Measurements from ENCODE around the gene EBPL. TPM values are rescaled to one million over a fixed set of nuclear protein-coding genes. Genes with fewer than 3 reads are reported as not detected.
A peak's percentile ranks its signal among the peaks of the same experiment; 100 is the strongest.

Gene EBPL
- total and polyA plus RNA-seq, 2 of the 4 experiments (the other 2 are of a cell fraction) = 57.9 to 65.3 TPM

GRCh38 chr13:49651570-49652354 is 39.5 kb downstream of the EBPL start:
- peaks cover 22% of the 10 kb centered on the region for H3K9me1 ChIP-seq (ENCODE audit: insufficient read depth, low read length)
- in situ Hi-C loops (cut with MboI; ENCODE audit: low sequenced_read_pairs) (loop anchor here (25.0 kb wide), 2 partner anchors 1261 to 1411 kb away; partner anchors contain the start of gene RNASEH2B), intact Hi-C loops (cut with micrococcal nuclease) (no loop called here), dilution Hi-C loops (cut with HindIII; ENCODE audit: low sequenced_read_pairs, unreplicated experiment) (no loop called here)
- H2AK9ac ChIP-seq (replicated peaks; ENCODE audit: low read depth, low read length, poor library complexity) = no peak overlapping the region
- ChIA-PET CTCF (no interaction called here), POLR2A (ENCODE audit: unreplicated experiment) (no interaction called here)
- H3K9me3 ChIP-seq (ENCODE audit: control insufficient read depth, insufficient read depth, low read length) = no peaks in the 10 kb centered on the region
- H2BK5ac ChIP-seq (ENCODE audit: low read depth, low read length, poor library complexity, severe bottlenecking) = no peak overlapping the region
- no peak overlapping the region for H2AFZ ChIP-seq (replicated peaks; ENCODE audit: low read length, poor library complexity)
- no peak overlapping the region for H3K14ac ChIP-seq (replicated peaks; ENCODE audit: low read depth, low read length)
- H4K5ac ChIP-seq (ENCODE audit: low read depth, low read length) = no peak overlapping the region
- H3K27ac ChIP-seq (ENCODE audit: insufficient read depth, low read length) = no peak overlapping the region
- H4K91ac ChIP-seq (ENCODE audit: insufficient read depth, low read depth, low read length) = no peak overlapping the region; the same call in 1 of the 2 replicates
- H3K79me1 ChIP-seq (ENCODE audit: low read depth in 1 of 2, low read length in 2 of 2) = no peaks in the 10 kb centered on the region
- H3K36me3 ChIP-seq (ENCODE audit: control insufficient read depth, insufficient read depth, low read length) = no peaks in the 10 kb centered on the region
- TF ChIP-seq CTCF (conservative IDR thresholded peaks at IDR 0.05; ENCODE audit: low read depth, low read length) (no peak), USF2 (IDR thresholded peaks at IDR 0.05; ENCODE audit: low read depth, low read length) (no peak), SMC3 (IDR thresholded peaks at IDR 0.05; ENCODE audit: low read depth, low read length) (no peak), MAZ (IDR thresholded peaks at IDR 0.05; ENCODE audit: borderline replicate concordance, low read depth, low read length) (no peak), ELK1 (IDR thresholded peaks at IDR 0.05; ENCODE audit: borderline replicate concordance, low read depth, low read length) (no peak), FOS (IDR thresholded peaks at IDR 0.05; ENCODE audit: low read depth, low read length) (no peak), RCOR1 (IDR thresholded peaks at IDR 0.05; ENCODE audit: insufficient replicate concordance, low read length) (no peak), MXI1 (IDR thresholded peaks at IDR 0.05; ENCODE audit: borderline replicate concordance, low read depth, low read length) (no peak), BHLHE40 (IDR thresholded peaks at IDR 0.05; ENCODE audit: low read depth, low read length) (no peak), CEBPB (IDR thresholded peaks at IDR 0.05; ENCODE audit: low read depth, low read length) (no peak), RAD21 (IDR thresholded peaks at IDR 0.05; ENCODE audit: low read length) (no peak), NFE2L2 (IDR thresholded peaks at IDR 0.05; ENCODE audit: low read depth, low read length) (no peak)
- H3K27me3 ChIP-seq (ENCODE audit: control insufficient read depth, insufficient read depth, low read length) = no peaks in the 10 kb centered on the region
- no peak overlapping the region for H3K23ac ChIP-seq (ENCODE audit: low read depth, low read length)
- no peak overlapping the region for H3K4me3 ChIP-seq (ENCODE audit: insufficient read depth, low read depth, low read length)
- H3K4me2 ChIP-seq (ENCODE audit: low read depth, low read length) = no peak overlapping the region
- peaks cover 15% of the 10 kb centered on the region for H3K4me1 ChIP-seq (ENCODE audit: control insufficient read depth, insufficient read depth, low read length)
- H3K56ac ChIP-seq (ENCODE audit: extremely low read depth, insufficient read depth, low read length) = no peak overlapping the region
- DNase-seq (no peak), ATAC-seq (ENCODE audit: low read depth) (no peak)
- H3K4ac ChIP-seq (ENCODE audit: low read depth, low read length) = no peak overlapping the region
- H4K8ac ChIP-seq (ENCODE audit: low read depth in 2 of 2, low read length in 2 of 2) = no peak overlapping the region
- H2BK20ac ChIP-seq (ENCODE audit: low read depth, low read length) = no peak overlapping the region
- peak overlapping the region; percentile 27; the same call in 1 of the 2 replicates for H2AK5ac ChIP-seq (ENCODE audit: low read depth, low read length)
- no peak overlapping the region for H3K18ac ChIP-seq (ENCODE audit: low read depth, low read length)
- no TSS peak for BruUV-seq (replicated peaks)
- WGBS, 2 experiments (ENCODE audit: extremely low coverage in 2 of 2, insufficient read length in 1 of 2) = 89% methylated on average over 6 of the region's 17 CpGs; no CpG with 5 or more reads in 1 of the 2 experiments
- H4K20me1 ChIP-seq (ENCODE audit: insufficient read depth, low read length) = peaks cover 4% of the 10 kb centered on the region; the same call in 1 of the 2 replicates
- no peak overlapping the region for H2BK15ac ChIP-seq (ENCODE audit: low read depth, low read length)
- no peak overlapping the region; the same call in 1 of the 2 replicates for H2BK120ac ChIP-seq (ENCODE audit: low read depth, low read length)
- H3K9ac ChIP-seq (ENCODE audit: low read depth, low read length) = no peak overlapping the region
